LNCaP clone FGC (cell line): ENCODE results near the gene ATP10B.

ENCODE experiments used
- DNase-seq: peaks from one replicate; pipeline ENCODE4 v3.0.0-alpha.2; 2011; ENCODE audit warnings: low read depth
- H3K4me3 ChIP-seq: 2 replicates; pipeline ENCODE4 v1.5.1; 2011; ENCODE audit warnings: mild to moderate bottlenecking, low read depth, low read length, control low read depth
- TF ChIP-seq, protein P1 (sequence below): IDR thresholded peaks from 2 replicates; pipeline ENCODE4 v1.5.1; 2012; ENCODE audit warnings: mild to moderate bottlenecking; ENCODE audit not compliant: control insufficient read depth, insufficient read depth; ENCODE audit errors: extremely low read depth

The ATP10B gene

DNA sequence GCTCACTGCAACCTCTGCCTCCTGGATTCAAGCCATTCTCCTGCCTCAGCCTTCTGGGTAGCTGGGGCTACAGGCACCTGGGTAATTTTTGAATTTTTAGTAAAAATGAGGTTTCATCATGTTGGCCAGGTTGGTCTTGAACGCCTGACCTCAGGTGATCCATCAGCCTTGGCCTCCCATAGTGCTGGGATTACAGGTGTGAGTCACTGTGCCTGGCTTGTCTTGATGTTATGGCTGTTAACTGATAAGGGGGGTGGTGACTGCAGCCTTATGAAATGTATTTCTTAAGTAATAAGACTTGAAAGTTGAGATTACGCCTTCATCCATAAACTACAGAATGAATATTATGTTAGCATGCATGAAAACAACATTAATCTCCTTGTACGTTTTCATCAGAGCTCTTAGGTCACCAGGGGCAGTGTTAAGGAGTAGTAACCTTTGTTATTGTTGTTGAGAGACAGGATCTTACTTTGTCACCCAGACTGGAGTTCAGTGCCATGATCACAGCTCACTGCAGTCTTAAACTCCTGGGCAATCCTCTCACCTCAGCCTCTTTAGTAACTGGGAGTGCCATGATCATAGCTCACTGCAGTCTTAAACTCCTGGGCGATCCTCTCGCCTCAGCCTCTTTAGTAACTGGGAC is 148.3 kb downstream of the ATP10B start:
- no peak for DNase-seq
- H3K4me3 ChIP-seq, result no peak overlapping the region
- TF ChIP-seq, protein P1, sequence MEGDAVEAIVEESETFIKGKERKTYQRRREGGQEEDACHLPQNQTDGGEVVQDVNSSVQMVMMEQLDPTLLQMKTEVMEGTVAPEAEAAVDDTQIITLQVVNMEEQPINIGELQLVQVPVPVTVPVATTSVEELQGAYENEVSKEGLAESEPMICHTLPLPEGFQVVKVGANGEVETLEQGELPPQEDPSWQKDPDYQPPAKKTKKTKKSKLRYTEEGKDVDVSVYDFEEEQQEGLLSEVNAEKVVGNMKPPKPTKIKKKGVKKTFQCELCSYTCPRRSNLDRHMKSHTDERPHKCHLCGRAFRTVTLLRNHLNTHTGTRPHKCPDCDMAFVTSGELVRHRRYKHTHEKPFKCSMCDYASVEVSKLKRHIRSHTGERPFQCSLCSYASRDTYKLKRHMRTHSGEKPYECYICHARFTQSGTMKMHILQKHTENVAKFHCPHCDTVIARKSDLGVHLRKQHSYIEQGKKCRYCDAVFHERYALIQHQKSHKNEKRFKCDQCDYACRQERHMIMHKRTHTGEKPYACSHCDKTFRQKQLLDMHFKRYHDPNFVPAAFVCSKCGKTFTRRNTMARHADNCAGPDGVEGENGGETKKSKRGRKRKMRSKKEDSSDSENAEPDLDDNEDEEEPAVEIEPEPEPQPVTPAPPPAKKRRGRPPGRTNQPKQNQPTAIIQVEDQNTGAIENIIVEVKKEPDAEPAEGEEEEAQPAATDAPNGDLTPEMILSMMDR, result no peak

DNA sequence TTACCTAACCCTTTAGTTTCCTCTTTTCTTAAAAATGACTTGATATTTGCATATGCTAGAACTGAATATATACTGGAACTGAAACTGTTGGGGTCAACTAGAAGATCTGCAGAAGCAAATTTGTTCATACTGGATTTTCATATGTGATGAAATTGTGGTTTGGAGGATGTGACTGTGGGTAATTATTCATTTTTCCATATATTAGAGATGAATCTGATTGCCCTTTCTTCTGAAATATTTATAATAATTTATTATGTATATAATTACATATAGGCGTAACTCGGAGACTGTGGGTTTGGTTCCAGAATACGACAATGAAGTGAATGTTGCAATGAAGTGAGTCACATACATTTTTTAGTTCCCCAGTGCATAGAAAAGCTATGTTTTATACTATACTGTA is 149.1 kb downstream of the ATP10B start:
- H3K4me3 ChIP-seq, result no peak overlapping the region
- TF ChIP-seq, protein P1, result no peak
- no peak for DNase-seq

DNA sequence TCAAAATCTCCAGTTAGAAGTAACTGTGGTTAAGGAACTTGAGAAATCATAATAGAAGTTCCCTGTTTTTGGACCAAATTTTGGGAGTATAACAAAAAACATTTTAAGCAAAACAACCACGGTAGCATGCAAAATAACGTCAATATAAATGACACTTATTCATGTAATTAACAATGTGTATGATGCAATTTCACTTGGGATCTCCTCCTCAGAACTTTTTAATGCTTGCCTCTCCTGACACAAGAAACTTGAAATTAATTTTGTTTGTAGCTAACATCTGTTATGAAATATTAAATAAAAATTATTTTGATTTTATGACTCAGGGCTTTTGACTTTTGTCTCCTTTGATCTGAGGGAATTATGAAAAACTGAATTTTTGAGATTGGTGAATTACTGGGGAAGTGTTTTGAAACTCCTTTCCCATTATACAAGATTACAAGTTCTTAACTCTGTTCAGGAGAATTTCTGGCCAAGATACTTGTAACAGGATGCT is 149.7 kb downstream of the ATP10B start:
- TF ChIP-seq, protein P1, result no peak
- H3K4me3 ChIP-seq, result no peak overlapping the region
- no peak for DNase-seq

DNA sequence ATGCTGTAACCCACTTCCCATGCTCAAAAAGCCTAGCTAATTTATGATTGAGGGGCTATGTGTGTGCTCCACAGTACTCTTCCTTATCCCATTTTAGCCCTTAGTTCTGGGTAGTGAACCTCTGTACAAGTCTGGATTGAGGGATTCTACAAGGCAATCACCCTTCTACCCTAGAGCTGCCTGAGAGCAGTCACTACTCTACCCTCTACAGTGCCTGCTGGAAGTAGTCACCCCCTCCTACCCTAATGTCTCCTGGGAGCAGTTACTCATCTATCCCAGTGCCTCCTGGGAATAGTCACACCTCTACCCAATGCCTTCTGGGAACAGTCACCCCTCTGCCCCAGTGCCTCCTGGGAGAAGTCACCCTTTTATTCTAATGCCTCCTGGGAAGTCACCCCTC is 150.6 kb downstream of the ATP10B start:
- DNase-seq, result no peak
- TF ChIP-seq, protein P1, result no peak

DNA sequence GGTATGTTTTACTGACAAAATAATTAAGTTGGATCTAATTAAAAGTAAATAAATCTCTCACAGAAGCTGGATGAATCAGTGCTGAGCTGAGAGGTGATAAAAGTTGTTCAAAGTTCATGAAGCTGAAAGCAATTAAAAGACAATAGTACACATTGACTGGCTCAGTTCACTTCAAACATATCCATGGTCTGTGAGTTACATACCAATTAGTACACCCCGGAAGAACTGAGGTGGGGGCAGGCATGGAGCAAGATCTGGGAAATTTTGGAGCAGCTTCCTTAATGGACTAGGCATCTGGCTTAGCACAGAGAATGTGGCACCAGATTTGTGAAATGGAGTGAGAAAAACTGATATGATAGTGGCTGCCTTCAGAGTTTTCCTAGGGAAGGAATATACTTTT is 152.7 kb downstream of the ATP10B start:
- DNase-seq, result no peak
- no peak overlapping the region for H3K4me3 ChIP-seq
- TF ChIP-seq, protein P1, result no peak

More for the DNA sequence above, 150.6 kb downstream of the ATP10B start:
- no peak overlapping the region for H3K4me3 ChIP-seq

DNA sequence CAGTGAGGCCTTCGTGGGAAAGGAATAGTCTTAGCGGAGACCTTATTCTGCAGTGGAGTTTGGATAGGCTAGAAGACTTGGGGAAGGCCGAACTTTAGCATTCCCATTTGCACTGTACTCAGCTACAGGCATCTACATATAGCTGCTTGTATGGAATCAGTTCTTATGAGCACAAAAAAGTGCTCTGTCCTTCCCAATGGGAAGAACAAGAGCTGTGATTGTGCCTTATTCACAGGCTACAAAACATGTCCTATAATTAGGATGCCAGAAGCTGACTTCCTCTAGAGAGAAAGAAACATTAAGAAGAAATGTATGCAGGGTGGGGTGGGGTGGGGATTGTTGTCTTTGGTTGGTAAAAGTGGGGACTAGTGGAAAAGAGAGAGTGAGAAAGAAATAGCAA is 154.7 kb downstream of the ATP10B start:
- TF ChIP-seq, protein P1, result no peak
- no peak for DNase-seq

DNA sequence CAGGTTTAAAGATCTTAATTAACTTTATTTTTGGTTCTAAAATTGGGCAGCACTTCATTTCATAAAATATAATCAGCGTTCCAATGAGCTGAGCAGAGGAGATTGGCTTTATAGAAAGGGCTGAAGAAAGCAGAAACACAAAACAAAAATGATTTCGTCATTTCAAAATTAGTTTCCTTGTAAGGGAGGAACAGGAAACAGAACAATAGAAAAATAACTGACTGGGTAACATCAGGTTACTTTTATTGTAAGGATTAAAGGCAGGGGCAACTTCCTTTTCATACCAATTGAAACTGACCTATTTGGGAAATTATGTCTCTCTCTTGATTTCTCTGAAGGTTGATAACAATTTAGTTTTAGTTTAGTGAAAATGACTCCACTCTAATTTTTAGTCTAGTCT is 157.1 kb downstream of the ATP10B start:
- TF ChIP-seq, protein P1, result no peak
- DNase-seq, result no peak
- no peak overlapping the region for H3K4me3 ChIP-seq

More for the DNA sequence above, 154.7 kb downstream of the ATP10B start:
- no peak overlapping the region for H3K4me3 ChIP-seq
